Activated T-cell treated with anti-CD3 and anti-CD28 coated beads for 4 hours (primary cell): ENCODE measurements around the gene ARAF.

Experiments used
- DNase-seq: peaks from one replicate; pipeline ENCODE4 v3.0.0-alpha.2; 2020

Gene ARAF

DNA sequence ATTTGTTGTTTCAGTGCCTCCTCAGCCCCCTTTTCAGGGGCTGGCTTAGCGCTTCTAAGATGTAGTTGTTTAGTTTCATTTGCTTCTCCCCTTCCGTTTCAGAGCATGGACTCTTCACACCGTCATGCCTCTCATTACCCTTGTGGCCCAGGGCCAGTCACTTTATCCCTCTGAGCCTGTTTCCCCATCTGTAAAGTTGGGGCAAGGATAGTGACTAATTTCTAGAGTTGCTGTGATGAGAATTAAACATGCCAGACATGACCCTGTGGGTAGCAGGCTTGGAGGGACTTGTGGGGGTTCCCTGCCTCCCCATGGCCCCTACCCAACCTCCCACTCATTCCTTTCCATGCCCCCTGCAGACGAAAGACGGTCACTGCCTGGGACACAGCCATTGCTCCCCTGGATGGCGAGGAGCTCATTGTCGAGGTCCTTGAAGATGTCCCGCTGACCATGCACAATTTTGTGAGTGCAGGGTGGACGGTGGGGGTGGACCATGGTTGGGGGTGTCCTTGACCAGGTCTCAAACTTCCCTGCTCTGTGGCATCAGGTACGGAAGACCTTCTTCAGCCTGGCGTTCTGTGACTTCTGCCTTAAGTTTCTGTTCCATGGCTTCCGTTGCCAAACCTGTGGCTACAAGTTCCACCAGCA lies 3.6 kb downstream of the ARAF start:
- no peak for DNase-seq

DNA sequence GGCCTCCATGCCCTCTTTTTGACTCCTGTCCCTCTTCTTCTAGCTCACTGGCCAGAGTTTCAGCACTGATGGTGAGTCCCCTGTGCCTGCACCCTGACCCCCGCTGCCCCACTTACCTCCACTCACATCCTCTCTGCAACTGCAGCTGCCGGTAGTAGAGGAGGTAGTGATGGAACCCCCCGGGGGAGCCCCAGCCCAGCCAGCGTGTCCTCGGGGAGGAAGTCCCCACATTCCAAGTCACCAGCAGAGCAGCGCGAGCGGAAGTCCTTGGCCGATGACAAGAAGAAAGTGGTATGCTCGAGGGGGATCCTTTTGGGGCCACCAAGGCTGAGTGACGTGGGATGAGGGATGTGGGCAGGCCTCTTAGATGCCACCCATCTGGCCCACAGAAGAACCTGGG lies 5.8 kb downstream of the ARAF start:
- no peak for DNase-seq

DNA sequence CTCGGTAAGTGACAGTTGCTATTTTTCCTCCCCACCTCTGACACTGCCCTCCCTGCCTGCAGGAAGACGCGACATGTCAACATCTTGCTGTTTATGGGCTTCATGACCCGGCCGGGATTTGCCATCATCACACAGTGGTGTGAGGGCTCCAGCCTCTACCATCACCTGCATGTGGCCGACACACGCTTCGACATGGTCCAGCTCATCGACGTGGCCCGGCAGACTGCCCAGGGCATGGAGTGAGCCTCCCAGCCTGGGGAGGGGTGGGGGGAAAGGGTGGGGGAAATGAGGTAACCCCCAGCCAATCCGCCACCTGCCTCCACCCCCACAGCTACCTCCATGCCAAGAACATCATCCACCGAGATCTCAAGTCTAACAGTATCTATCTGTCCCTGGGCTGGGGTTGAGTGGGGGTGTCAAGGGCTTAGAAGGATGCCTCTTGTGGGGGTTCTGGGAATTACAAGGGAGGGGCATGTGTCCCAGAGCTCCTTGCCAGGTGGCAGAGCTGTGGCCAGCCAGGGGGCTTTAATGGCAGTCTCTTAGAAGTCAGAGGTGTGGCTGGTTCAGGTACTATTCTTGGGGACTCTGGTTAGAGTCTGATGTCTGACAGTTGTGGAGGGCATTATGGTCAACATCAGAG lies 7.8 kb downstream of the ARAF start:
- no peak for DNase-seq

DNA sequence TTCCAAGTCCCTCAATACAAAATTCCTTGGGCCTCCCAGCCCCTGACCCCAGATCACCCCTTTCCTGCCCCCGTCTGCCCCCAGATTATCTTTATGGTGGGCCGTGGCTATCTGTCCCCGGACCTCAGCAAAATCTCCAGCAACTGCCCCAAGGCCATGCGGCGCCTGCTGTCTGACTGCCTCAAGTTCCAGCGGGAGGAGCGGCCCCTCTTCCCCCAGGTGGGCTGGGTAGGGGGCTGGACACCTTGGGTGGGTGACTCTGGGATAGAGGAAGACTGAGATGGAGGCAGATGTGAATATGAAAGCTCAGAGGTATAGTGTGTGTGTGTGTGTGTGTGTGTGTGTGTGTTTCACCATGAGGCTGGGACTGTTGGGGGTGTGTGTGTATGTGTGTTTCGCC lies 9.8 kb downstream of the ARAF start:
- no peak for DNase-seq

DNA sequence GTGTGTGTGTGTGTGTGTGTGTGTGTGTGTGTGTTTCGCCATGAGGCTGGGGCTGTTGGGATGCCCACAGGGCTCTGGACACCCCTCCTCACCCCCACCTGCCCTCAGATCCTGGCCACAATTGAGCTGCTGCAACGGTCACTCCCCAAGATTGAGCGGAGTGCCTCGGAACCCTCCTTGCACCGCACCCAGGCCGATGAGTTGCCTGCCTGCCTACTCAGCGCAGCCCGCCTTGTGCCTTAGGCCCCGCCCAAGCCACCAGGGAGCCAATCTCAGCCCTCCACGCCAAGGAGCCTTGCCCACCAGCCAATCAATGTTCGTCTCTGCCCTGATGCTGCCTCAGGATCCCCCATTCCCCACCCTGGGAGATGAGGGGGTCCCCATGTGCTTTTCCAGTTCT lies 10.2 kb downstream of the ARAF start:
- DNase-seq, result no peak

DNA sequence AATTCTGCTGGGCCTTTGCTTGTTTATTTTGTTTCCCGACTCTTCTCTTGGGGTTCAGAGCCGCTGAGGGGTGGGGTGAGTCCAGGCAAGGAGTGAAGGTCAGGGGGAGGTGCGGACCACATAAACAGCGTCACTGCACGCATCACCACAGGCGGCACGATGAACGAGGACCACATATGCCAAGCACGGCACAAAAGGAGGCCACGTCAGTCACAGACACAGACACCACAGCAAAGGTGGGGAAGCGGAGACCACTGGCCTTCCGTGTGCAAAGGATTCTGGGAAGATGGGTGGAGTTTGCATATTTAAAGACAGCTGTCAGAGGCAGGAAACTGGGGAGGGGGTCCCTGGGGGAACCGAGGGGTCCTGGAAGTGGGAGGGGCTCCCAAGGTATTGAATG lies 10.9 kb downstream of the ARAF start:
- no peak for DNase-seq

DNA sequence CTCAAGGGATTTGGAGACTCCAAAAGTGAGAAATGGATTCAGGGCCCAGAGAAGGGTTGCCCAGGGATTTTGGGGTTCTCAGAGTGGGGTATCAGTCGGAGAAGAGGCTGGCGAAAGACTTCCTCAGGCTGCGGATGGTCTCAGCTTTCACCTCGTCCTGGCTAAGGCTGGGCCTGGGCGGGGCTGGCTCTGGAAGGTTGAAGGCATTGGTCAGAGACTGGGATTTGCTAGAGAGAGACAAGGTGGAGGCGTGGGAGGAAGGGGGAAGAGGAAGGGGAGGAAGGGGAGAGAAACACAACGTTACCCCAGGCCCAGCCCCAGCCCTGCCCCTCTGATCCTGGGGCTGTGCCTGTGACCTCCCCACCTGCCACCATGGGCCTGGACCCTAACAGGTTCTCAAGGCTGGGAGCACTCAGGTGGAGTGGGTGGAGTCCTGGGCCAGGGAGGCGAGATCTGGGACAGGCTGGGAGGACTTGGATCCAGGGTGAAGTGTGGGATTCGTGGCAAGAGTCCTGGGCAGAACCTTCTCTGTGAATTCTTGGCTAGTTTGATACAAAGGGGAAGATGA lies 11.9 kb downstream of the ARAF start:
- DNase-seq, result no peak

DNA sequence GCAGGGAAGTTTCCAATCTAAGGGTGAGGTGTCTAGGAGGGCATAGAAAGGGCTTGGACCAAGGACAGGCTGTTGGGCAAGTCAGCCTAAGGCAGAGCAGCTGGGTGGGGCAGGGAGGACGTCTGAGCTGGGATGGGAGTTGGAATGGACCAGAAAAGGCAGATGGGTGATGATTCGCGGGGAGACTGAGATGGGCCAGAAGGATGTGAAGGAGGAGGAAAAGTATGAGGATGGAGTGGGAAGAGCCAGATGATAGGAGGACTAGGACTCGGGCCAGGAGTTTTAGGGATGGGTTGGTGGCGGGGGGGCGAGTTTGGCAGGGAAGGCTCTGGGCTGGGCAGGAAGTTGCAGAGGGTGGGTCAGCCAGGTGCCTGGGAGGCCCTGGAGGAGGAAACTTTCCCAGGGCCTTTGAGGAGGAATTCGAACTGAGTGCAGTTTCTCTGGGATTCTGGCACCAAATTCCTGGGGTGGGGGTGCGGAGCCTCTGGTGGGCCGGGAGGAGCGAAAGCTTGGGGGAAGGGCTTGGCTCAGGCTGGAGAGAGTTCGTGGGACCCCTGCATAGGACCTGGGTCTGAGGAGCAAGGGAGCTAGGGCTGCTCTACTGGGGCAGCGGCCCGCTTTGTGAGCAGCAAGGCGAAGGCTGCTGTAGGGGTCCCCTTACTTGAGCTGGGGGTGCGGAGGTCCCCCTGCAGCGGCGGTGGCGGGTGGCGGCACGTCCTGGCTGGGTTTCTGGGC lies 12.5 kb downstream of the ARAF start:
- no peak for DNase-seq

DNA sequence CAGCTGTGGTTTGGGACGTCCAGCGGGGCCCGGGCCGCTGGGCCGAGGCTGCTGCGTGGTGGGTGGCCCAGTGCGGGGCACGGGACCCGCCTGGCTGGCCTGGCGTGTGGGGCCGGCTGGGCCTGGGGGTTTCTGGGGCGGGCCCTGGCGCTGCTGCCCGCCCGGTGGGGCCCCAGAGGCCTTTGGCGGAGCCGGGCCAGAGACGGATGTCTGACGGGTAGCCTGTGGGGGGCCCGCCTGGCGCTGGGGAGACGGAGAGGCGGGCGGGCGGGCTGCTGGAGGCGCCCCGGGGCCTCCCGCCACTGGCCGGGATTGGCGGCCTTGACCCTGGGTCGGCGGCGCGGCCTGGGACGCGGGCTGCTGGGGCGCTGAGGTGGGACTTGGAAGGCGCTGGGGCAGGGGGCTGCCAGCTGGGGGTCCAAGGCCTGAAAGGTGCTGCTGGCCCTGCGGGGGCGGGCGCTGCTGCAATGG lies 13.1 kb downstream of the ARAF start:
- DNase-seq, result no peak

DNA sequence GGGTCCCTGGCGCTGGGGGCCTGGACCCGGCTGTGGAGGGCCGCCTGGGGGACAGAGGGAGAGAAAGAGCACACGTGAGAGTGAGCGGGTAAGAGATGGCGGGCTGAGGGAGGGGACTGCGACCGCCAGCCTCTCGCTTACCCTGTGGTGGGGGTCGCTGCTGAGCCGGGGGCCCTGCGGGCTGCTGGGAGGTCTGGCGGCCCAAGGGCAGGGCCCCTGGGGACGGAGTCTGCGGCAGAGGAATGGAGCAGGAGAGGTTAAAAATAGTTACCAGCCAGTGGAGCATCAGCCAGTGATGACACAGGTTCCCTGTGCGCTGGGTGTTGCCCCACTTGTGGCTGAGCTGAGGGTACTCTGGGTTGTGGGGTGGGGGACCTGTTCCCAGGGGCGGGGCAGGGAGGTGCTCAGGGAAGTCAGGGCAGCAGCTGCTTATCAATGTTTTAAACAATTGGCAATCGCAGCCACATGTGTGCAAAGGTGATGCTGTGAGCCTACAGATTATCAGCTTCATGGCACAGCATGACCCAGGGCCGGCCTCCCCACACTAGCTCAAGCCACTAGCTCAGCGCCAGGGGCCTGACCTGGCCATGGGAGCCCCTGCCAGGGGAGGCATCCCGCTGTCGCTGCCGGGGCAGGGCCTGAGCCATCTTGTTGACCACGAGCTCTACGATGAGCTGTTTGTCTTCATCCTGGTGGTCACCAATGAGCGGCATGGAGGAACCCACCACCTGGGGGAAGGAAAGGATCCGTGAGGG lies 13.7 kb downstream of the ARAF start:
- no peak for DNase-seq

DNA sequence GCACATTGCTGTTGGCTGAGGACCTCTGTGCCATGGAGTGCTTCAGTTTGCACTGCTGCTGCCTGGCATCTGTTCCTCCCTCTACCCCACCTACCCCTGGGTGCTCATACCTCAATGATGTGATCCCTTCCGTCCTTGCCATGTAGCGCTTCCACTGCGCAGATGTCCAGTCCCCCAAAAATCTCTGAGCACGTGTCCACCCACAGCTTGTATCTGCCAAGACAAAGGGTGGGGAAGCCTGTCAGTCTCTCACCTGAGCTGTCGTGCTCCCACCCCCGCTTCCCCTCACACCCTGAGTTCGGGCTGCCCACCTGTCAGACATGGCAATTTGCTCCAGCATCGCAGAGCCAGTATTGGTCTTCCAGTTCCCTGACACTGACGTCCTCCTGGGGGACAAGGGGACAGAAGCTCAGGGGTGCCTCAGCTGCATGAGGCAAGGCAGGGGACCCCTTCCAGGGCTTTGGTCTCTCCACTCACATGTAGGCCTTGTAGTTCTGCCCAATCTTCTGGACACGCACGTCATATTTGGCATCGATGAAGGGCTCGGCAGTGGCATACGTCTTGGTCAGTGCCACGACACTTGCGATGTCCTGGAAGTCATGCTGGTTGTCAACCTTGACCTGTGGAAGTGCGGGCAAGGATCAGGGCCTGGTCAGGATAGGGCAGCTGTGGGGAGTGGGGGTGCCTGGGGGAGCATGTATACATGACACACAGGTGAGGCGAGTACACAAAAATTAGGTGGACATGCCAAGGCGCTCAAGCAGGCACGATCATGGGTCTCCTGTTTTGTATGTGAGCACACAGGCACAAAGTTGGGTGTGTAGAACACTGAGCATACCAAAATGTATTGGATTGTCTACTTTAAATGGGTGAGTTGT lies 15.3 kb downstream of the ARAF start:
- no peak for DNase-seq

DNA sequence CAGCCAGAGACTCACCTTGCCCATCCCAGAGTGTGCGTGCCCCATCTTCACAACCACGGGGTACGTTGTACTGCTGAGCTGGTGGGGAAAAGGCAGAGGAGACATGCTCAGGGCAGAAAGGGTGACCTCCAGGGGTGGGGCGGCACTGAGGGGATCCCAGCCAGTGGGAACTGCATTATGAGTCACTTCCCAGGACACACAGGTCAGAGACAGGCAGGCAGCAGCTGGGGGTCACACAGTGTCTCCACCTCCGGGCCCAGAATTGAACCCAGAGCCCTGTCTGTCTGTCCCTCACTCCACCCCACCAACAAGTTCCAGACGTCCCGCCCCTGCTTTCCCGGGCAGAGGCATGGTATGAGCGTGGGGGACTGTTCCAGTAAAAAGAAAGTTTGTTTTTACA lies 16.4 kb downstream of the ARAF start:
- no peak for DNase-seq

DNA sequence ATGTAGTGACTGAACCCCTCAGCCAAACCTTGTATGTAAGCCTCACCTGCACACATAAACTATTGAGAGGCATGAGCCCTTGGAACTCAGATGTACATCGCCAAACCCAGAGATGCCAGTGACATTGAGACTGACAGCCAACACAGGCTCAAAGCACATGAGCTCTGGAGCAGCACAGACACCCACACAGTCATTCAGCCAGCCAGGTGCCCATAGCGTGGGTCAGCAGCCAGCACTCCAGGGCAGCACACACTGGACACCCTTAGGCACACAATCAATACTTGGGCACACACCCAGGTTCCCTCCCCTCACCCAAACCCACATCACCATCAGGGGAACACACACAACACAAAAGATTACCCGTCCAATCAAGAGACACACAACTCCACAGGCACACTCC lies 16.9 kb downstream of the ARAF start:
- DNase-seq, result no peak

DNA sequence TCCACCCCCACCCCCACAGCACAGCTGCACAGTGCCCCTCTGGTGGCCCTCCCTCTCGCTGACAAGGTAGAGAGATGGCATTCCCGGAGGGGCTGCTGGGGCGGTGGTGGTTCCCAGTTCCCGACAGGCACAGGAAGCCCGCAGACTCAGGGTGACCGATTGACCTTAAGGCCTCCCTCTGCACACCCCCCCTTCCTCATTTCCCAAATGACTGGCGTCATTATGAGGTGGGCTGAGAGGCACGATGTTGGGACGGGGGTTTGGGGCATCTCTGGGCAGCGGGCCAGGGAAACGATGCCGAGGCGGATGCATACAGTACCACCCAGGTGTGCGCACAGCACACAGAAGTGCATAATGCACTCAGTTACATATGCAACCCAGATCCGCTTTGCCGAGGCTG lies 17.7 kb downstream of the ARAF start:
- DNase-seq, result no peak

DNA sequence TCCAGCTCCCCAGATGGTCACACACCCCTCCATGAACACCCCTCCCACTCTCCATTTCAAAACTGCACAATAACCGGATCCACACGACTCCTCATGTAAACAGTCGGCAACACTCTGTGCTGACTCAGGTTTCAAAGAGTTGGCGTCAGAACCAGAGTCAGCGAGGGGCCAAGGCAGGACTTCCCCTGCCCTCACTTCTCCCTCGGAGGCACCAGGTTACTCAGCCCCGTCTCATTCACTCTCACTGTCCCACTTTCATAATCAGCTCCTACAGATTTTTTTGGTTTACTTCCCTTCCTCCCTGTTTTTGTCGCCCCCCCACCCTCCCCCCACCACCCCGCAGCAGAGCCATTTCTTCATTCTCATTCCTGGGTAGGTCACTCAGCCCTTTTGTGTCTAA lies 18.5 kb downstream of the ARAF start:
- no peak for DNase-seq

DNA sequence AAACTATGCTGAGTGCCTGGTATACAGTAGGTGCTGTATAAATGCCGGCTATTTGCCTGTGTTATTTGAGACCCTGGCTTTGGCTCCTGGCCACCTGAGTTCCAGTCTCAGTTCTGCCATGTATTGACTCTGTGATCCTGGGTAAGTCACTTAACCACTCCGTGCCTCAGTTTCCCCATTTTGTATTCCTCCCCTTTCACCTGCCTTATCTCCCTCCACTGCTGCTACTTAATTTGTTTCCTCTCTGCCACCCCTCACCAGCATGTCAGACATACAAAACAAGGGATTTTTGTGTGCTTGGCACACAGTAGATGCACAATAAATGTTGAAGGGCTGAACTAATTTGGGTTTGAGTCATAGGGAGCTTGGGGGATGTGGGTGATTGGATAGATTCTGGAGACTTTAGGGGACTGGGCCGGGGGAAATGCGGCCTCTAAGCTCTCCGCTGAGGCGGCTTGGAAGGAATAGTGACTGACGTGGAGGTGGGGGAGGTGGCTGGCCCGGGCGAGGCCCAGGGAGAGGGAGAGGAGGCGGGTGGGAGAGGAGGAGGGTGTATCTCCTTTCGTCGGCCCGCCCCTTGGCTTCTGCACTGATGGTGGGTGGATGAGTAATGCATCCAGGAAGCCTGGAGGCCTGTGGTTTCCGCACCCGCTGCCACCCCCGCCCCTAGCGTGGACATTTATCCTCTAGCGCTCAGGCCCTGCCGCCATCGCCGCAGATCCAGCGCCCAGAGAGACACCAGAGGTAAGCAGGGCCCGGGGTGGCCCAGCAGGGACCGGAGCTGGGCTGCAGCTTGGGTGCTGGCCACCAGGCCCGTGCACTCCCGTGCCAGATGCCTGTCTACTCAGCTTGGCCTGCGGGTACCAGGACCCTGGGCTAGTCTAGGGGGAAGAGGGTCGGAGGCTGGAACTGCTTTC lies 21.0 kb downstream of the ARAF start, which contains the start of gene TIMP1:
Gene TIMP1 (plus strand): TSS at position 706 of the 917 bp plus-strand sequence. CDS start 980 bp downstream, outside the sequence.
- peak; percentile 74 for DNase-seq

DNA sequence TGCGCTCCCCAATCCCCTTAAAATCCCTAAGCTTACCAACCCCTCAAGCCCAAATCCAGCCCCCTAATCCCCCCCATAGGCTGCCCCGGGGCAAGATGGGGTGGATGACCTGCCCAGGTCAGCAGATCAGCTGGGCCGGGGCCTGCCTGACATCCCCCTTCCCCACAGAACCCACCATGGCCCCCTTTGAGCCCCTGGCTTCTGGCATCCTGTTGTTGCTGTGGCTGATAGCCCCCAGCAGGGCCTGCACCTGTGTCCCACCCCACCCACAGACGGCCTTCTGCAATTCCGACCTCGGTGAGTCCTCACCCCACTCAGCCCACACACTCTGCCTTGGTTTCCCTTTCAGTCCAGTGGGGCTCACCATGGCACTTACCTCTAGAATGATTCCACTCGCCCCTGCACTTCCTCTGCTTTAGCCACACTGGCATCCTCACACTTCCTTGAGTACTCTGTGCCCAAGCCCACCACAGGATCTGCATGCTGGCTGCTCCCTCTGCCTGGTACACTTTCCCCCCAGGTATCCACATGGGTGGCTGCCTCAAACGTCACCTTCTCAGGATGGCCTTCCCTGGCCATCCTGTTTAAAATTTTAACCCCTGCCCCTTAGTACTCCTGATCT lies 22.3 kb downstream of the ARAF start:
- DNase-seq, result no peak

DNA sequence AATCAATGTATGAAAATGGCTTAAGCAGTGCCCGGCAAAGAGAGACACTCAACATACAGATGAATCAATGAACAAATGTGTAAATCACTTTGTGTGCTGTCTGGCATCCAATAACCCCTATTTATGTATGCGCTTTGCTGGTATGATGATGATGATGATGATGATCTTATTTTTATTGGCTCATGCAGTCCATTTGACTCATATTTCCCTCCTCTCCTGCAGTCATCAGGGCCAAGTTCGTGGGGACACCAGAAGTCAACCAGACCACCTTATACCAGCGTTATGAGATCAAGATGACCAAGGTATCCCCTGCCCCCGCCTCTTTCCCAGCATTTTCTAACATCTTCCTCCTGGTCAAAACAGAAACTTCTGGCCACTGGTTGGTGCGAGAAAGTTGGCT lies 23.7 kb downstream of the ARAF start:
- no peak for DNase-seq

DNA sequence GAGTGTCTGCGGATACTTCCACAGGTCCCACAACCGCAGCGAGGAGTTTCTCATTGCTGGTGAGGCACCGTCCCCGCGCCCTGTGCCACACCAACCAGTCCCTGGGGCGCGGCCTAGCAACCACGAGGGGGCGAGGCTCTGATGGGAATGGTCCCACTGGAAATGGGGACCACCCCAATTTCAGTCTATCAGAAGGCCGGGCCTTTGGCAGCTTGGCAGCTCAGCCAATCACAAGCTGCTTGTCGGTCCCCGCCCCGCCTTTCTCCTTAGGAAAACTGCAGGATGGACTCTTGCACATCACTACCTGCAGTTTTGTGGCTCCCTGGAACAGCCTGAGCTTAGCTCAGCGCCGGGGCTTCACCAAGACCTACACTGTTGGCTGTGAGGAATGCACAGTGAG lies 24.3 kb downstream of the ARAF start:
- DNase-seq, result no peak

DNA sequence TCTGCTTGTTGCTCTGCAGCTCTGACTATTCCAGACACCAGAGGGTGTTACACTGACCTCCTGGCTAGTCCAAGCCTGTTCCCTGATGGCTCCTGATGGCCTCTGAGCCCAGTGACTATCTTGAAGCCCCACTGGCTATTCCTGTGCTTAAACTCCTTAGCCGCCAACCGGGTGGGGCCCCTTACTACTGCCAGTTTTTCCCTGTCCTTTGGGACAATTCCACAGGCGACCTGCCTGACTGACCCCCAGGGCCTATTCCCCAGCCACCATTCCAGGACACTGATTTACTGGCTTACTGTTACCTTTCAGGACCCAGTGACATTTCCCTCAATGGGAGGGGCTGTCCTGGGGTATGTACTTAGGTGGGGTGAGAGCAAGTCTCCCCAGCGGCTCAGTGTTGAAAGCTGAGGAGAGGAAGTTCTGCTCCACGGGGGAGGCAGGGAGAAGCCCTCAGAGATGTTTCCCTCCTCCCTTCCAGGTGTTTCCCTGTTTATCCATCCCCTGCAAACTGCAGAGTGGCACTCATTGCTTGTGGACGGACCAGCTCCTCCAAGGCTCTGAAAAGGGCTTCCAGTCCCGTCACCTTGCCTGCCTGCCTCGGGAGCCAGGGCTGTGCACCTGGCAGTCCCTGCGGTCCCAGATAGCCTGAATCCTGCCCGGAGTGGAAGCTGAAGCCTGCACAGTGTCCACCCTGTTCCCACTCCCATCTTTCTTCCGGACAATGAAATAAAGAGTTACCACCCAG lies 25.2 kb downstream of the ARAF start:
- DNase-seq, result no peak
